ENCODE measurements around the gene THSD4. TPM values are rescaled to one million over a fixed set of nuclear protein-coding genes. Genes with fewer than 3 reads are reported as not detected.

The THSD4 gene
- total RNA-seq, 1 donor from 2014 or later: 151 TPM

- no peaks in the 10 kb centered on the region for H3K36me3 ChIP-seq
- H3K4me1 ChIP-seq: peaks cover 0 to 10% of the 10 kb centered on the region in 2 donors
- no peak overlapping the region for H3K4me3 ChIP-seq
- no peak for DNase-seq (ENCODE audit: low spot score in 2 of 2)
- H3K9me3 ChIP-seq: no peaks in the 10 kb centered on the region
- no peak for TF ChIP-seq CTCF (IDR thresholded peaks at IDR 0.05)
- H3K27ac ChIP-seq: no peak overlapping the region
- no peaks in the 10 kb centered on the region for H3K27me3 ChIP-seq
- intact Hi-C loops (cut with DNase I): no loop called here
Measured at GRCh38 chr15:71627188-71627587, 511.9 kb downstream of the THSD4 start.

GRCh38 chr15:71627604-71628003 is 512.3 kb downstream of the THSD4 start:
- intact Hi-C loops (cut with DNase I): no loop called here

GRCh38 chr15:71628988-71629770 is 513.9 kb downstream of the THSD4 start:
- Histone ChIP-seq H3K9me3 (no peaks in the 10 kb centered on the region), H3K4me1 (peaks cover 0 to 10% of the 10 kb centered on the region in 2 donors), H3K4me3 (no peak overlapping the region), H3K36me3 (no peaks in the 10 kb centered on the region), H3K27ac (no peak overlapping the region), H3K27me3 (no peaks in the 10 kb centered on the region)
- no peak for TF ChIP-seq CTCF (IDR thresholded peaks at IDR 0.05)
- intact Hi-C loops (cut with DNase I): no loop called here
- DNase-seq (ENCODE audit: low spot score in 2 of 2): no peak

More at GRCh38 chr15:71627604-71628003, 512.3 kb downstream of the THSD4 start:
- H3K9me3 ChIP-seq: no peaks in the 10 kb centered on the region
- DNase-seq (ENCODE audit: low spot score in 2 of 2): no peak
- no peak overlapping the region for H3K4me3 ChIP-seq
- peaks cover 0 to 10% of the 10 kb centered on the region in 2 donors for H3K4me1 ChIP-seq
- no peak for TF ChIP-seq CTCF (IDR thresholded peaks at IDR 0.05)
- no peak overlapping the region for H3K27ac ChIP-seq
- no peaks in the 10 kb centered on the region for H3K36me3 ChIP-seq
- H3K27me3 ChIP-seq: no peaks in the 10 kb centered on the region

- Histone ChIP-seq H3K27ac (no peak overlapping the region), H3K9me3 (no peaks in the 10 kb centered on the region), H3K4me1 (peaks cover 0 to 10% of the 10 kb centered on the region in 2 donors), H3K36me3 (no peaks in the 10 kb centered on the region), H3K27me3 (no peaks in the 10 kb centered on the region), H3K4me3 (no peak overlapping the region)
- no peak for TF ChIP-seq CTCF (IDR thresholded peaks at IDR 0.05)
- intact Hi-C loops (cut with DNase I): no loop called here
- DNase-seq (ENCODE audit: low spot score in 2 of 2): no peak
Measured at GRCh38 chr15:71629781-71630474, 514.7 kb downstream of the THSD4 start.

GRCh38 chr15:71630475-71630809 is 515.2 kb downstream of the THSD4 start:
- H3K9me3 ChIP-seq: no peaks in the 10 kb centered on the region
- H3K36me3 ChIP-seq: no peaks in the 10 kb centered on the region
- no peak overlapping the region for H3K27ac ChIP-seq
- no peaks in the 10 kb centered on the region for H3K27me3 ChIP-seq
- peaks cover 0 to 10% of the 10 kb centered on the region in 2 donors for H3K4me1 ChIP-seq
- no peak overlapping the region for H3K4me3 ChIP-seq
- DNase-seq (ENCODE audit: low spot score in 2 of 2): no peak
- TF ChIP-seq CTCF (IDR thresholded peaks at IDR 0.05): no peak
- intact Hi-C loops (cut with DNase I): no loop called here

All from ascending aorta (tissue), 2 donors.